ENCODE data around the gene TXNRD1. TPM values are rescaled to one million over a fixed set of nuclear protein-coding genes. Genes with fewer than 3 reads are reported as not detected.
"Not testable (repeated sequence)": the region's sequence is repeated elsewhere in the genome, so short reads cannot be mapped to it uniquely, and the experiment has no call there.

The TXNRD1 gene
- total RNA-seq, 1 donor from 2014 or later, result 176 TPM

DNA sequence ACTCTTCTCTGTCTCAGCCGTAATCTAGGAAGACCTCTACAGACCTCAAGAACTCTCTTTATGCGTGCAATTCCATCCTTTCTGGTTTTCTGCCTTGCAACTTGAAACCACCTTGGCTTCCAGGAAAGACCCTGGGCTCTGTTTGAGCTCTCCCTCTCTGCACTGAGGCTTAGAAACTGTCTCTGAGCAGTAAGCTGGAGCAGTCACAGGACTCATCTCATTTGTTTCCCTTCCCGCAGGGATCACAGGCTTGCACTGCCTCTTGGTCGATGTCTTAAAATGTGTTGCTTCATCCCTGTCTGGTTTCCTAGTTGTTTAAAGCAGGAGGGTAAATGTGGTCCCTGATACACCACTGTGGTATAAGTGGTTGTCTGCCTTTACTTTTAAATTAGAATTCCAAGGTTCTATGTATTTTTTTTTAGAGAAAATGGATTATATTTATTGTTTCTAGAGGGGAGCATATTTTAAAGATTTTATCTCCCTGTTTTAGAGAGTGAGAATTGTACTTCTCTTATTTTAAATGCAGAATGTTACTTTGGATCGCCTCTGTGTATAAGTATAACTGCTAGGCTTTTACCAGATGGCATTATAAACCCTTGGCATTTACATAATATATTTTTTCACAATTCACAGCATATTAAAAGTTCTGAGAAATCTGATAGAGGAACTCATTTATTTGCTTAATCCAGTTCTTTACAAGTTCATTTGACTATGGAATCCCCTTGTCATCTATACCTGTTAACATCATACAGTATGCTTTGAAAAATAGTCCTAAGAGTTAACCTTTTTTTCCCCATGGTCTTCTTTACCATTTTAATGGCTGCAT is 114.3 kb downstream of the TXNRD1 start:
- Histone ChIP-seq H3K27me3 (ENCODE audit: insufficient read depth, low read length) (no peaks in the 10 kb centered on the region), H3K9ac (ENCODE audit: low read length) (no peak overlapping the region), H3K79me2 (ENCODE audit: insufficient read depth, low read length) (peaks cover 8% of the 10 kb centered on the region), H3K4me1 (ENCODE audit: insufficient read depth, low read length) (no peaks in the 10 kb centered on the region), H3K4me3 (ENCODE audit: insufficient read depth, low read depth, low read length) (no peak overlapping the region), H3K36me3 (ENCODE audit: insufficient read depth, low read length) (peaks cover 62% of the 10 kb centered on the region), H3K9me3 (ENCODE audit: insufficient read depth, low read depth, low read length) (no peaks in the 10 kb centered on the region), H3K4me2 (ENCODE audit: low read length) (no peak overlapping the region), H4K20me1 (ENCODE audit: insufficient read depth, low read length) (peaks cover 25% of the 10 kb centered on the region), H3K27ac (ENCODE audit: low read depth, low read length) (no peak overlapping the region), H2AFZ (ENCODE audit: low read depth, low read length) (no peak overlapping the region)
- TF ChIP-seq, protein P1, sequence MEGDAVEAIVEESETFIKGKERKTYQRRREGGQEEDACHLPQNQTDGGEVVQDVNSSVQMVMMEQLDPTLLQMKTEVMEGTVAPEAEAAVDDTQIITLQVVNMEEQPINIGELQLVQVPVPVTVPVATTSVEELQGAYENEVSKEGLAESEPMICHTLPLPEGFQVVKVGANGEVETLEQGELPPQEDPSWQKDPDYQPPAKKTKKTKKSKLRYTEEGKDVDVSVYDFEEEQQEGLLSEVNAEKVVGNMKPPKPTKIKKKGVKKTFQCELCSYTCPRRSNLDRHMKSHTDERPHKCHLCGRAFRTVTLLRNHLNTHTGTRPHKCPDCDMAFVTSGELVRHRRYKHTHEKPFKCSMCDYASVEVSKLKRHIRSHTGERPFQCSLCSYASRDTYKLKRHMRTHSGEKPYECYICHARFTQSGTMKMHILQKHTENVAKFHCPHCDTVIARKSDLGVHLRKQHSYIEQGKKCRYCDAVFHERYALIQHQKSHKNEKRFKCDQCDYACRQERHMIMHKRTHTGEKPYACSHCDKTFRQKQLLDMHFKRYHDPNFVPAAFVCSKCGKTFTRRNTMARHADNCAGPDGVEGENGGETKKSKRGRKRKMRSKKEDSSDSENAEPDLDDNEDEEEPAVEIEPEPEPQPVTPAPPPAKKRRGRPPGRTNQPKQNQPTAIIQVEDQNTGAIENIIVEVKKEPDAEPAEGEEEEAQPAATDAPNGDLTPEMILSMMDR (IDR thresholded peaks at IDR 0.05; ENCODE audit: insufficient read depth, low read depth, low read length), result no peak
- TF ChIP-seq EZH2 (IDR thresholded peaks at IDR 0.05; ENCODE audit: insufficient read depth, low read length), result no peak
- H3K27me3 Mint-ChIP-seq (ENCODE audit: low read depth, unreplicated experiment), result no peaks in the 10 kb centered on the region
- no peaks in the 10 kb centered on the region for H3K4me1 Mint-ChIP-seq (ENCODE audit: low read depth, unreplicated experiment)
- peaks cover 5% of the 10 kb centered on the region for H3K36me3 Mint-ChIP-seq (ENCODE audit: low read depth, unreplicated experiment)
- no peak for DNase-seq (ENCODE audit: low read depth)
- no peak overlapping the region for H3K4me3 Mint-ChIP-seq (ENCODE audit: unreplicated experiment)
- no peaks in the 10 kb centered on the region for H3K9me3 Mint-ChIP-seq (ENCODE audit: unreplicated experiment)
- H3K27ac Mint-ChIP-seq (ENCODE audit: unreplicated experiment), result no peak overlapping the region
- FAIRE-seq, result peak; percentile 5

DNA sequence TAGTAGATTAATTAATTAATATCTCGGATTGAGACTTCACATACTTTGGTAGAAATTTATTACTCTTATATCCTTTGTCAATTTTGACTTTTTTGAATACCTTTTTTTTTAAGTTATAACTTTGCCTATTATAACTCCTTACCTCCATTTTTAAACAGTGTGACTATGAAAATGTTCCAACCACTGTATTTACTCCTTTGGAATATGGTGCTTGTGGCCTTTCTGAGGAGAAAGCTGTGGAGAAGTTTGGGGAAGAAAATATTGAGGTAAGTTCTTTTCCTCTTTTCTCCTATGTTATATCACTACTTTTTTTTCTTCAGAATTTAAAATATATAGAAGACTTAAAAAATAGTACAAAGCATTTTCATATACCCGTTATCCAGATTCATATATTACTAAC is 115.8 kb downstream of the TXNRD1 start:
- Mint-ChIP-seq H3K4me3 (ENCODE audit: unreplicated experiment) (no peak overlapping the region), H3K9me3 (ENCODE audit: unreplicated experiment) (no peaks in the 10 kb centered on the region), H3K4me1 (ENCODE audit: low read depth, unreplicated experiment) (no peaks in the 10 kb centered on the region), H3K27ac (ENCODE audit: unreplicated experiment) (no peak overlapping the region), H3K36me3 (ENCODE audit: low read depth, unreplicated experiment) (peaks cover 5% of the 10 kb centered on the region), H3K27me3 (ENCODE audit: low read depth, unreplicated experiment) (no peaks in the 10 kb centered on the region)
- Histone ChIP-seq H3K79me2 (ENCODE audit: insufficient read depth, low read length) (peaks cover 8% of the 10 kb centered on the region), H3K9ac (ENCODE audit: low read length) (no peak overlapping the region), H4K20me1 (ENCODE audit: insufficient read depth, low read length) (peaks cover 24% of the 10 kb centered on the region), H3K4me2 (ENCODE audit: low read length) (no peak overlapping the region), H3K9me3 (ENCODE audit: insufficient read depth, low read depth, low read length) (no peaks in the 10 kb centered on the region), H3K27ac (ENCODE audit: low read depth, low read length) (no peak overlapping the region), H3K36me3 (ENCODE audit: insufficient read depth, low read length) (peaks cover 68% of the 10 kb centered on the region), H2AFZ (ENCODE audit: low read depth, low read length) (no peak overlapping the region), H3K27me3 (ENCODE audit: insufficient read depth, low read length) (no peaks in the 10 kb centered on the region), H3K4me1 (ENCODE audit: insufficient read depth, low read length) (no peaks in the 10 kb centered on the region), H3K4me3 (ENCODE audit: insufficient read depth, low read depth, low read length) (no peak overlapping the region)
- no peak for TF ChIP-seq EZH2 (IDR thresholded peaks at IDR 0.05; ENCODE audit: insufficient read depth, low read length)
- TF ChIP-seq, protein P1 (IDR thresholded peaks at IDR 0.05; ENCODE audit: insufficient read depth, low read depth, low read length), result no peak
- FAIRE-seq, result no peak
- DNase-seq (ENCODE audit: low read depth), result no peak

DNA sequence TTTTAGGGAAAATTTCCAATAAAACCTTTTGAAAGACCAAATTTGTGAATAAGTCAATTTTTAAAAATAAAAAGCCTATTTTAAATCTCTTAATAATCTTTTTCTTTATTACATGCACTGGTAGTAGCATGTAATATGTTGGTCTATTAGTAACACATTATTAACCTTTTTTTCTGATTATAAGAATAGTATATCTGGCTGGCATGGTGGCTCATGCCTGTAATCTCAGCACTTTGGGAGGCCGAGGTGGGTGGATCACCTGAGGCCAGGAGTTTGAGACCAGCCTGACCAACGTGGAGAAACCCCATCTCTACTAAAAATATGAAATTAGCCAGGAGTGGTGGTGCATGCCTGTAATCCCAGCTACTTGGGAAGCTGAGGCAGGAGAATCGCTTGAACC is 116.7 kb downstream of the TXNRD1 start:
- H3K4me2 ChIP-seq (ENCODE audit: low read length); H3K4me3 Mint-ChIP-seq (ENCODE audit: unreplicated experiment); FAIRE-seq; DNase-seq (ENCODE audit: low read depth); H3K9me3 Mint-ChIP-seq (ENCODE audit: unreplicated experiment); H3K4me1 ChIP-seq (ENCODE audit: insufficient read depth, low read length); H3K27ac Mint-ChIP-seq (ENCODE audit: unreplicated experiment); H3K36me3 Mint-ChIP-seq (ENCODE audit: low read depth, unreplicated experiment); H3K4me3 ChIP-seq (ENCODE audit: insufficient read depth, low read depth, low read length); H3K4me1 Mint-ChIP-seq (ENCODE audit: low read depth, unreplicated experiment); H2AFZ ChIP-seq (ENCODE audit: low read depth, low read length); H3K9ac ChIP-seq (ENCODE audit: low read length); H3K27me3 Mint-ChIP-seq (ENCODE audit: low read depth, unreplicated experiment); H3K27ac ChIP-seq (ENCODE audit: low read depth, low read length); H3K27me3 ChIP-seq (ENCODE audit: insufficient read depth, low read length); H3K9me3 ChIP-seq (ENCODE audit: insufficient read depth, low read depth, low read length): not testable (repeated sequence)
- Histone ChIP-seq H3K36me3 (ENCODE audit: insufficient read depth, low read length) (peaks cover 68% of the 10 kb centered on the region), H4K20me1 (ENCODE audit: insufficient read depth, low read length) (peaks cover 25% of the 10 kb centered on the region), H3K79me2 (ENCODE audit: insufficient read depth, low read length) (peaks cover 11% of the 10 kb centered on the region)

All from astrocyte (in vitro differentiated cells and primary cell).